ENCODE measurements around the gene IL32. TPM values are rescaled to one million over a fixed set of nuclear protein-coding genes. Genes with fewer than 3 reads are reported as not detected.

The IL32 gene
- total and polyA plus RNA-seq, 9 of the 15 experiments (the other 6 are each of a cell fraction or from before 2014, with no cell fraction given) = 0.21 to 2.2 (median 0.37) TPM; not detected in 3

GRCh38 chr16:3045758-3046640 lies 19.4 kb upstream of the IL32 start, which contains the start of gene MMP25 (continued):
- TF ChIP-seq PCBP1 (IDR thresholded peaks at IDR 0.05; ENCODE audit: low read depth, low read length, poor library complexity, severe bottlenecking) (peak; percentile 77), ZBTB7A (IDR thresholded peaks at IDR 0.05; ENCODE audit: borderline replicate concordance, control insufficient read depth, low read depth, low read length) (peak; percentile 15; the same call in 1 of the 2 replicates), FOSL1 (tag; conservative IDR thresholded peaks at IDR 0.05) (no peak), NBN (IDR thresholded peaks at IDR 0.05; ENCODE audit: low read depth) (no peak), ZEB2 (IDR thresholded peaks at IDR 0.05) (no peak), ZNF740 (CRISPR knock-in tag; IDR thresholded peaks at IDR 0.05) (no peak), ZNF740 (tag; IDR thresholded peaks at IDR 0.05) (no peak), TRIM25 (IDR thresholded peaks at IDR 0.05; ENCODE audit: borderline replicate concordance) (no peak), MED1 (CRISPR knock-in tag; IDR thresholded peaks at IDR 0.05; ENCODE audit: borderline replicate concordance) (no peak), PHB (CRISPR knock-in tag; IDR thresholded peaks at IDR 0.05) (no peak), MAX (CRISPR knock-in tag; IDR thresholded peaks at IDR 0.05) (peak; percentile 35; the same call in 1 of the 2 replicates), ZNF589 (CRISPR knock-in tag; IDR thresholded peaks at IDR 0.05; ENCODE audit: low read depth) (no peak), CBX8 (IDR thresholded peaks at IDR 0.05; ENCODE audit: borderline replicate concordance, extremely low read depth, low read depth, low read length, poor library complexity, severe bottlenecking) (no peak)
